ENCODE data around the gene NAALADL2.

- no peak for TF ChIP-seq POLR2A (IDR thresholded peaks at IDR 0.05)
- TF ChIP-seq CTCF (IDR thresholded peaks at IDR 0.05): no peak
These were observed 414.9 kb downstream of the NAALADL2 start for GRCh38 chr3:175274056-175274455.
